GM12892 (cell line): ENCODE data around the gene KIF23.

Source experiments
- POLR2A ChIP-seq: IDR thresholded peaks from 2 replicates; pipeline ENCODE4 v1.6.1; 2011; ENCODE audit warnings: low read depth, low read length, control low read depth
- TAF1 ChIP-seq: IDR thresholded peaks from 2 replicates; pipeline ENCODE4 v1.6.1; 2011; ENCODE audit warnings: low read depth, mild to moderate bottlenecking, control low read depth, low read length, borderline replicate concordance

DNA sequence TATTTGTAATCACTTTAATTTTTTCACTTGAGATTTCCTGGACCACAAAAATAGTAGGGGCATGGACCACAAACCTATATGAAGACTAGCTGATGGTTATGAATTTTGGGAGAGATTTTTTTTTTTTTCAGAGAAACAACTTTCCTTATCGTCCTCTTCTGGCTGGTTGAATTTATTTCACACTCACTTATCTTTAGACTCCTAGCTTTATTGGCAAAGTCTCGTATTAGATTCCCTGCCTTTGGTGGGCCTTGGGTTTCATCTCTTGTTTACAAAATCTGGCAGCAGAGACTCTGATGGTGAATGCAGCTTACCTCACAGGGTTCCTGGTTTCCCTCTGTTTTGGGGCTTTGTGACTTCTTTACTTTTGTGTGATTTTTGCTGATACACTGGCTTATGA, 44.5 kb upstream of the KIF23 start:
- TF ChIP-seq TAF1: no peak
- no peak for TF ChIP-seq POLR2A
